H1 (cell line): ENCODE results near the gene METTL25B. TPM values are rescaled to one million over a fixed set of nuclear protein-coding genes. Genes with fewer than 3 reads are reported as not detected.

Experiments
- CTCF ChIA-PET: fragments of 300-600 bp; sonication (Branson Sonifier 250); formaldehyde crosslinking; loops from one replicate; lab custom pipeline; 2021; ENCODE audit not compliant: partially characterized antibody; lab: Charles Lee
- POLR2A ChIA-PET: fragments of 300-600 bp; sonication (Branson Sonifier 250); formaldehyde crosslinking; loops from one replicate; lab custom pipeline; 2021; ENCODE audit warnings: inconsistent platforms; ENCODE audit not compliant: partially characterized antibody; lab: Charles Lee
- DNase-seq, 2 experiments: peaks; one replicate each; pipeline versions ENCODE4 v3.0.0 to v3.0.0-alpha.2; 2010 to 2022; ENCODE audit warnings: low spot score in 2 of 2, low read depth in 1 of 2, mixed read lengths in 1 of 2
- FAIRE-seq: peaks from 2 replicates; lab custom pipeline; 2011; peaks lifted over from hg19 to GRCh38; lab: Jason Lieb, UNC
- H2AFZ ChIP-seq: 2 replicates; pipeline ENCODE4 v1.8.1; 2012; ENCODE audit warnings: low read length, inconsistent platforms
- H2AK5ac ChIP-seq: 2 replicates; pipeline ENCODE4 v1.6.1; 2013; ENCODE audit warnings: low read depth, low read length
- H2BK120ac ChIP-seq: replicated peaks from 2 replicates; pipeline ENCODE3; 2013; ENCODE audit warnings: low read depth, low read length, inconsistent platforms
- H2BK12ac ChIP-seq: 2 replicates; pipeline ENCODE4 v1.6.1; 2013; ENCODE audit warnings: low read depth, low read length
- H2BK15ac ChIP-seq: 2 replicates; pipeline ENCODE4 v1.6.1; 2013; ENCODE audit warnings: low read length
- H2BK20ac ChIP-seq: 2 replicates; pipeline ENCODE4 v1.6.1; 2013; ENCODE audit warnings: low read length
- H2BK5ac ChIP-seq: 2 replicates; pipeline ENCODE4 v1.6.1; 2013; ENCODE audit warnings: low read depth, low read length
- H3K14ac ChIP-seq: 2 replicates; pipeline ENCODE4 v1.6.1; 2013; ENCODE audit warnings: inconsistent platforms; ENCODE audit not compliant: insufficient read length
- H3K18ac ChIP-seq: 2 replicates; pipeline ENCODE4 v1.6.1; 2013; ENCODE audit warnings: low read length; ENCODE audit errors: extremely low read depth
- H3K23ac ChIP-seq: 2 replicates; pipeline ENCODE4 v1.6.1; 2013; ENCODE audit warnings: inconsistent platforms; ENCODE audit not compliant: insufficient read length
- H3K23me2 ChIP-seq: 2 replicates; pipeline ENCODE4 v1.6.1; 2013; ENCODE audit warnings: low read depth, low read length
- H3K27ac ChIP-seq: 2 replicates; pipeline ENCODE4 v1.6.1; 2011; ENCODE audit warnings: low read depth, low read length, inconsistent platforms
- H3K27me3 ChIP-seq, 4 experiments: replicated peaks in 1 of 4; 1 replicate in 1 of 4; 2 replicates in 3 of 4; pipeline versions ENCODE4 v1.6.1 to v1.8.1; 2011 to 2013; ENCODE audit warnings: low read length in 3 of 4, mild to moderate bottlenecking in 3 of 4, inconsistent platforms in 2 of 4, mixed read lengths in 2 of 4, moderate library complexity in 1 of 4; ENCODE audit not compliant: control insufficient read depth in 3 of 4, insufficient read depth in 3 of 4; ENCODE audit errors: extremely low read depth in 1 of 4
- H3K36me3 ChIP-seq, 4 experiments: 2 replicates each; pipeline versions ENCODE4 v1.6.1 to v1.8.1; 2011 to 2013; ENCODE audit warnings: mild to moderate bottlenecking in 4 of 4, low read length in 3 of 4, moderate library complexity in 2 of 4, control low read depth in 1 of 4, inconsistent platforms in 1 of 4; ENCODE audit not compliant: insufficient read depth in 4 of 4, control insufficient read depth in 2 of 4
- H3K4ac ChIP-seq: replicated peaks from 2 replicates; pipeline ENCODE3; 2013; ENCODE audit warnings: low read length, low read depth, mixed read lengths, inconsistent platforms; ENCODE audit not compliant: insufficient read length
- H3K4me1 ChIP-seq, 4 experiments: replicated peaks in 1 of 4; 1 replicate in 1 of 4; 2 replicates in 3 of 4; pipeline versions ENCODE4 v1.6.1 to v1.8.1; 2011 to 2013; ENCODE audit warnings: low read length in 3 of 4, inconsistent platforms in 2 of 4, mixed read lengths in 1 of 4; ENCODE audit not compliant: insufficient read depth in 4 of 4, control insufficient read depth in 3 of 4
- H3K4me2 ChIP-seq, 2 experiments: 2 replicates each; pipeline versions ENCODE4 v1.6.1 to v1.8.1; 2011 to 2013; ENCODE audit warnings: low read depth in 2 of 2, low read length in 2 of 2, control low read depth in 1 of 2, inconsistent platforms in 1 of 2, mild to moderate bottlenecking in 1 of 2; ENCODE audit not compliant: insufficient read depth in 1 of 2
- H3K4me3 ChIP-seq, 4 experiments: fragments of 200-600, 300-600 bp in 1 of 4; sonication (generic), shearing (Covaris generic), sonication (Bioruptor Twin) in 1 of 4; 2 replicates each; pipeline versions ENCODE4 v1.5.1 to v1.8.1; 2011 to 2016; ENCODE audit warnings: low read length in 4 of 4, low read depth in 3 of 4, control low read depth in 2 of 4, inconsistent platforms in 2 of 4, mild to moderate bottlenecking in 2 of 4, mixed read lengths in 1 of 4, moderate library complexity in 1 of 4; ENCODE audit not compliant: insufficient read depth in 2 of 4; ENCODE audit errors: extremely low read depth in 1 of 4
- H3K56ac ChIP-seq: replicated peaks from 2 replicates; pipeline ENCODE3; 2013; ENCODE audit warnings: low read depth, mild to moderate bottlenecking, mixed read lengths, low read length, inconsistent platforms; ENCODE audit not compliant: insufficient read length
- H3K79me1 ChIP-seq: 2 replicates; pipeline ENCODE4 v1.6.1; 2013; ENCODE audit warnings: low read depth, low read length, control low read depth
- H3K79me2 ChIP-seq, 2 experiments: 2 replicates each; pipeline versions ENCODE4 v1.6.1 to v1.8.1; 2012 to 2013; ENCODE audit warnings: low read length in 2 of 2, mild to moderate bottlenecking in 2 of 2, inconsistent platforms in 1 of 2; ENCODE audit not compliant: insufficient read depth in 2 of 2, control insufficient read depth in 1 of 2
- H3K9ac ChIP-seq, 4 experiments: replicated peaks in 1 of 4; 1 replicate in 1 of 4; 2 replicates in 3 of 4; pipeline versions ENCODE4 v1.6.1 to v1.8.1; 2011 to 2013; ENCODE audit warnings: low read depth in 3 of 4, low read length in 3 of 4, control low read depth in 2 of 4, mild to moderate bottlenecking in 2 of 4, moderate library complexity in 2 of 4, inconsistent platforms in 1 of 4; ENCODE audit errors: extremely low read depth in 1 of 4
- H3K9me3 ChIP-seq, 2 experiments: 2 replicates each; pipeline versions ENCODE4 v1.6.1 to v1.8.1; 2012 to 2013; ENCODE audit warnings: mild to moderate bottlenecking in 2 of 2, moderate library complexity in 2 of 2, control low read depth in 1 of 2, inconsistent platforms in 1 of 2, low read depth in 1 of 2, low read length in 1 of 2, mixed read lengths in 1 of 2; ENCODE audit not compliant: insufficient read depth in 2 of 2
- H4K20me1 ChIP-seq, 2 experiments: replicated peaks in 1 of 2; 2 replicates each; pipeline versions ENCODE3 to v1.8.1; 2011 to 2013; ENCODE audit warnings: inconsistent platforms in 2 of 2, low read length in 2 of 2, mild to moderate bottlenecking in 1 of 2; ENCODE audit not compliant: insufficient read depth in 2 of 2, control insufficient read depth in 1 of 2
- H4K5ac ChIP-seq: 2 replicates; pipeline ENCODE4 v1.6.1; 2013; ENCODE audit warnings: low read length, low read depth, mixed read lengths, inconsistent platforms; ENCODE audit not compliant: insufficient read length
- H4K8ac ChIP-seq: 2 replicates; pipeline ENCODE4 v1.8.0; 2013; ENCODE audit warnings: mild to moderate bottlenecking, moderate library complexity, low read length, inconsistent platforms; ENCODE audit not compliant: insufficient read depth; ENCODE audit errors: extremely low read depth
- H4K91ac ChIP-seq: replicated peaks from 2 replicates; pipeline ENCODE3; 2013; ENCODE audit warnings: low read length, mixed read lengths, inconsistent platforms; ENCODE audit not compliant: insufficient read length
- BCL11A ChIP-seq, 2 experiments: IDR thresholded peaks; one replicate each; pipeline ENCODE4 v1.6.1; 2011; ENCODE audit warnings: low read depth in 2 of 2, low read length in 2 of 2, mild to moderate bottlenecking in 2 of 2
- CBX5 ChIP-seq: fragments of 300-800, 300-1000 bp; sonication (generic); IDR thresholded peaks from 2 replicates; pipeline ENCODE4 v1.7.1; 2016; ENCODE audit warnings: antibody characterized with exemption, low read length, low read depth
- CTCF ChIP-seq, 3 experiments: IDR thresholded peaks; 1 replicate in 2 of 3; 2 replicates in 1 of 3; pipeline versions ENCODE4 v1.5.1 to v1.6.1; 2011; ENCODE audit warnings: low read length in 3 of 3, mild to moderate bottlenecking in 3 of 3, inconsistent platforms in 2 of 3, low read depth in 1 of 3, moderate library complexity in 1 of 3; ENCODE audit not compliant: insufficient read depth in 1 of 3; ENCODE audit errors: control extremely low read depth in 1 of 3
- HDAC2 ChIP-seq, 2 experiments: fragments of 300-600 bp in 1 of 2; sonication (generic) in 1 of 2; IDR thresholded peaks; 2 replicates each; pipeline ENCODE4 v1.6.1; 2011 to 2012; ENCODE audit warnings: low read depth in 2 of 2, low read length in 2 of 2, mild to moderate bottlenecking in 2 of 2, moderate library complexity in 2 of 2, borderline replicate concordance in 1 of 2, inconsistent platforms in 1 of 2
- HDAC6 ChIP-seq: IDR thresholded peaks from one replicate; pipeline ENCODE4 v1.7.1; 2012; ENCODE audit warnings: low read depth, mild to moderate bottlenecking, inconsistent platforms, low read length, moderate library complexity
- JUN ChIP-seq: IDR thresholded peaks from 2 replicates; pipeline ENCODE4 v1.6.1; 2011; ENCODE audit warnings: low read depth, mild to moderate bottlenecking, improper control_type of control experiment, low read length
- MAFK ChIP-seq: IDR thresholded peaks from 2 replicates; pipeline ENCODE4 v1.6.1; 2012; ENCODE audit warnings: low read depth, mild to moderate bottlenecking, improper control_type of control experiment, low read length
- RNF2 ChIP-seq: fragments of 200-900, 300-1000 bp; sonication (generic); IDR thresholded peaks from 2 replicates; pipeline ENCODE4 v1.7.1; 2016; ENCODE audit warnings: borderline replicate concordance, low read depth, mild to moderate bottlenecking, antibody characterized with exemption, low read length; ENCODE audit not compliant: poor library complexity, severe bottlenecking; ENCODE audit errors: missing control alignments
- RXRA ChIP-seq: IDR thresholded peaks from 2 replicates; pipeline ENCODE4 v1.6.1; 2011; ENCODE audit warnings: low read depth, mild to moderate bottlenecking, low read length, moderate library complexity; ENCODE audit not compliant: insufficient read depth
- WGBS, 2 experiments: shearing (Covaris generic) in 1 of 2; methylation state at CpG; one replicate each; pipeline versions ENCODE4 v1.1.6 to v1.1.7; 2013 to 2015; ENCODE audit warnings: low lambda C conversion rate in 2 of 2, mixed read lengths in 2 of 2, inconsistent platforms in 1 of 2, low coverage in 1 of 2, missing lambda C conversion rate in 1 of 2; ENCODE audit not compliant: insufficient replicate concordance in 2 of 2, insufficient coverage in 1 of 2, insufficient read length in 1 of 2; ENCODE audit errors: extremely low coverage in 1 of 2, missing lambda C conversion rate in 1 of 2; 5-methylcytosine and 5-hydroxymethylcytosine counted together
- polyA plus RNA-seq, 7 experiments: library from polyadenylated mRNA; depleted of rRNA in 3 of 7; stranded (reverse) in 5 of 7; unstranded in 2 of 7; fragments of >200 nt in 5 of 7; fragments of 200-250 nt in 2 of 7; gene quantifications; 1 replicate in 5 of 7; 2 replicates in 1 of 7; 4 replicates in 1 of 7; pipeline versions ENCODE4 v1.2.1 to v1.2.3, GENCODE V29; 2011 to 2013; ENCODE audit warnings: missing spikeins in 2 of 7, mixed read lengths in 2 of 7
- total RNA-seq: library from RNA; stranded (reverse); fragmentation: NEBNext Ultra II Directional; extraction: Animal tissue kit (Norgen Biotek cat#: 25700); gene quantifications from 2 replicates; pipeline ENCODE4 v1.2.1, GENCODE V29; 2021

Gene METTL25B
- total and polyA plus RNA-seq, 2 of the 8 experiments (the other 6 are each of a cell fraction or from before 2014, with no cell fraction given) = 28.4 to 30.1 TPM

- no peak overlapping the region for H3K18ac ChIP-seq
Observed at GRCh38 chr1:156727492-156727891, 777 bp upstream of the METTL25B start.

More at GRCh38 chr1:156727492-156727891, 777 bp upstream of the METTL25B start:
- H4K20me1 ChIP-seq = peaks cover 21 to 32% of the 10 kb centered on the region in 2 experiments
- peak overlapping the region; percentile 83 to 100 (median 94) for H3K4me3 ChIP-seq
- peaks cover 22 to 74% of the 10 kb centered on the region in 2 experiments for H3K79me2 ChIP-seq
- no peak overlapping the region for H3K4ac ChIP-seq
- peak overlapping the region; percentile 89 to 95 (median 92) for H3K9ac ChIP-seq
- H3K4me2 ChIP-seq = peak overlapping the region; percentile 91 to 97
- H3K36me3 ChIP-seq = peaks cover 12 to 23% (median 21%) of the 10 kb centered on the region in 4 experiments
- H3K79me1 ChIP-seq = peaks cover 9% of the 10 kb centered on the region
- H2BK120ac ChIP-seq = no peak overlapping the region
- TF ChIP-seq HDAC6 (no peak), JUN (no peak), RNF2 (no peak), MAFK (no peak), HDAC2 (IDR thresholded peaks at IDR 0.05; ENCODE audit: borderline replicate concordance in 1 of 2, low read depth in 2 of 2, low read length in 2 of 2) (no peak), RXRA (no peak), CBX5 (no peak), BCL11A (IDR thresholded peaks at IDR 0.05; ENCODE audit: low read depth in 2 of 2, low read length in 2 of 2) (no peak), CTCF (IDR thresholded peaks at IDR 0.05; ENCODE audit: control extremely low read depth in 1 of 3, insufficient read depth in 1 of 3, low read depth in 1 of 3, low read length in 3 of 3) (no peak)
- no peak for DNase-seq
- ChIA-PET CTCF (interaction anchor here (0.8 to 65.2 kb wide), 33 partner anchors 8 to 200 kb away, joined by 3 to 4284 read pairs (median 11); partner anchors contain the start of genes CRABP2, HAPLN2, HDGF and INSRR), POLR2A (interaction anchor here (1.1 to 13.3 kb wide), 15 partner anchors 11 to 172 kb away, joined by 3 to 214 read pairs (median 14); partner anchors contain the start of genes CRABP2, HDGF, MRPL24 and NES)
- peaks cover 0 to 23% (median 18%) of the 10 kb centered on the region in 4 experiments; a peak in 6 of 7 replicates for H3K4me1 ChIP-seq
- H3K27ac ChIP-seq = peak overlapping the region; percentile 89; the same call in 1 of the 2 replicates
- no peak overlapping the region for H2BK15ac ChIP-seq
- no peak overlapping the region for H3K56ac ChIP-seq
- H2BK20ac ChIP-seq = no peak overlapping the region
- no peak for FAIRE-seq
- peak overlapping the region; percentile 62; the same call in 1 of the 2 replicates for H2BK5ac ChIP-seq
- WGBS, 2 experiments = 69% methylated on average over 7 of the region's 7 CpGs; no CpG with 5 or more reads in 1 of the 2 experiments
- no peak overlapping the region for H4K8ac ChIP-seq
- H2BK12ac ChIP-seq = peak overlapping the region; percentile 13; the same call in 1 of the 2 replicates
- peak overlapping the region; percentile 2 for H2AK5ac ChIP-seq
- no peak overlapping the region for H4K5ac ChIP-seq
- H3K23me2 ChIP-seq = peaks cover 8% of the 10 kb centered on the region
- no peaks in the 10 kb centered on the region for H3K27me3 ChIP-seq
- H3K14ac ChIP-seq = no peak overlapping the region
- H2AFZ ChIP-seq = no peak overlapping the region
- H3K9me3 ChIP-seq = no peaks in the 10 kb centered on the region
- no peak overlapping the region for H3K23ac ChIP-seq
- no peak overlapping the region for H4K91ac ChIP-seq
